Spleen (tissue), 7 donors: ENCODE results near the gene UBAC1.

Experiments used
- CTCF ChIP-seq, 11 experiments: fragments of 200-600 bp in 7 of 11; fragments of 450-650 bp in 4 of 11; sonication (generic) in 4 of 11; IDR thresholded peaks in 8 of 11; conservative IDR thresholded peaks in 3 of 11; 1 replicate in 7 of 11; 2 replicates in 4 of 11; pipeline versions ENCODE4 v1.4.0 to v1.8.0; 2016 to 2021; ENCODE audit warnings: antibody characterized with exemption in 11 of 11, inconsistent platforms in 4 of 11, mild to moderate bottlenecking in 1 of 11
- POLR2A ChIP-seq, 3 donors: fragments of 450-650 bp; IDR thresholded peaks; one replicate each; pipeline ENCODE4 v1.5.1; 2017; ENCODE audit warnings: antibody characterized with exemption in 3 of 3, mild to moderate bottlenecking in 1 of 3
- donor health status: DM: no; HTN: no; CAD: no; lungs with moderate emphysema.
- donor health status: DM: no; HTN: no; CAD: no.
- donor health status: DM: no; HTN: no; CAD: no.

DNA sequence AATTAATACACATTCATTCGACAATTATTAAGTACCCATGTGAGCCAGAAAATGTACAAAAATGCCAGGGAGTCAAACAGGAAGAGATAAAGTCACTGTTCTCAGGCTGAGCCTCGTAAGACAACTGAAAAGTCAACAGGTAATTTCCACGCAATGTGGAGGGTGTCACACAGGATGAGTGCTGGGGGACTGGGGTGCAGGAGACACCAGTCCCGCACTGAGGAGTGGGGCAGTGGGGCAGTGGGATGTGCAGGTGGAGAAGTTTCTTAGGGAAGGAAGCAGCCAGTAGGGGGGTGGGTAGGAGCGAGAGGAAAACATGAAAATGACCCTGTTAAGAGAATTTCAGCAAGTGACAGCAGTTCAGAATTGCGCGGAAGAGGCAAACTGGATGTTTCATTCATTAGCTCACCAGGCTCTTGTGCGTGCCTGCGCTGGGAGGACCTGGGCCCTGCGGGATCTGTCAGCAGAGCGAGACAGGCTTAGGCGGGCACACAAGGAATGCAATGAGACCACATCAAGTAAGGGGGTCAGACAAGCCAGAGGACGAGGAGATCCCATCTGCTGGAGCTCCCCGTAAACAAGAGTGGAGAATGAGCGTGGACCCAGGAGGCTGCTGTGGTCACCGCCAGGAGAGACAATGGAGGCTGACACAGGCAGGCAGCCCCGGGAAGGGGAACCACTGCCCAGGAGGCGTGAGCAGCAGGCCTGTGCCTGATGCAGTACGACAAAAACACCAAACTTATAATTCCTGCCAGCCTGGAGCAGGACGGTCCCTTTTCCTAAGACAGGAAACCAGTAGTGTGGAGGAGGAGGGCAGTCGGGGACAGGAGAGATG is 74.8 kb downstream of the UBAC1 start:
- TF ChIP-seq CTCF (IDR thresholded peaks at IDR 0.05 in 8 of 11, conservative IDR thresholded peaks at IDR 0.05 in 3 of 11): no peak
- no peak for TF ChIP-seq POLR2A (IDR thresholded peaks at IDR 0.05)
